GM12878 (cell line): ENCODE results near the gene PRAF2.

Source experiments
- BACH1 ChIP-seq: fragments of 450-650 bp; IDR thresholded peaks from 2 replicates; pipeline ENCODE4 v1.6.1; 2017; ENCODE audit warnings: mild to moderate bottlenecking, borderline replicate concordance
- HDAC6 ChIP-seq: fragments of 200-600 bp; sonication (generic); IDR thresholded peaks from one replicate; pipeline ENCODE4 v1.8.0; 2017; ENCODE audit warnings: antibody characterized with exemption; ENCODE audit not compliant: unreplicated experiment
- ZZZ3 ChIP-seq: IDR thresholded peaks from 2 replicates; pipeline ENCODE4 v1.6.1; 2011; ENCODE audit warnings: low read depth; ENCODE audit not compliant: control insufficient read depth, insufficient read length
- TF ChIP-seq, protein P1 (sequence below), 3 experiments: IDR thresholded peaks in 2 of 3; conservative IDR thresholded peaks in 1 of 3; 2 replicates each; pipeline ENCODE4 v1.5.1; 2011; ENCODE audit warnings: low read depth in 3 of 3, low read length in 3 of 3, mild to moderate bottlenecking in 3 of 3, control low read depth in 2 of 3, moderate library complexity in 2 of 3, inconsistent platforms in 1 of 3, mixed read lengths in 1 of 3; ENCODE audit not compliant: control insufficient read depth in 2 of 3, insufficient read depth in 1 of 3; ENCODE audit errors: extremely low read depth in 1 of 3

DNA sequence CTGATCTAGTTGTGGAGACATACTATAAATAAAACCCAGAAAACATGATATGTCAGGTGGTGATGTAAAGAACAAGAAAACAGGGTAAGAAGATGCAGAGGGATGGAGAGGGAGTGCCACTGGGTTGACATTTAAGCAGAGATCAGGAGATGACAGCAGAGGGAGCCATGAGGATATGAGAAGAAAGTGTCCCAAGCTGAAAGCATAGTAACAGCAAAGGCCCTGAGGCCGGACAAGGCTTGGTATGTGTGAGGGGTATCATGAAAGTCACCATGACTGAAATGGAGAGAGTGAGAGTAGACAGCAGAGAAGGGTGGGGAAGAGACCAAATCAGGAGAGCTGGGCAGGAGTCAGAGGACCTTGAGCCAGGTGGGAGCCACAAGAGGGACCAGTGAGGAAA is 46.3 kb upstream of the PRAF2 start:
- no peak for TF ChIP-seq ZZZ3
- no peak for TF ChIP-seq HDAC6
- TF ChIP-seq, protein P1, sequence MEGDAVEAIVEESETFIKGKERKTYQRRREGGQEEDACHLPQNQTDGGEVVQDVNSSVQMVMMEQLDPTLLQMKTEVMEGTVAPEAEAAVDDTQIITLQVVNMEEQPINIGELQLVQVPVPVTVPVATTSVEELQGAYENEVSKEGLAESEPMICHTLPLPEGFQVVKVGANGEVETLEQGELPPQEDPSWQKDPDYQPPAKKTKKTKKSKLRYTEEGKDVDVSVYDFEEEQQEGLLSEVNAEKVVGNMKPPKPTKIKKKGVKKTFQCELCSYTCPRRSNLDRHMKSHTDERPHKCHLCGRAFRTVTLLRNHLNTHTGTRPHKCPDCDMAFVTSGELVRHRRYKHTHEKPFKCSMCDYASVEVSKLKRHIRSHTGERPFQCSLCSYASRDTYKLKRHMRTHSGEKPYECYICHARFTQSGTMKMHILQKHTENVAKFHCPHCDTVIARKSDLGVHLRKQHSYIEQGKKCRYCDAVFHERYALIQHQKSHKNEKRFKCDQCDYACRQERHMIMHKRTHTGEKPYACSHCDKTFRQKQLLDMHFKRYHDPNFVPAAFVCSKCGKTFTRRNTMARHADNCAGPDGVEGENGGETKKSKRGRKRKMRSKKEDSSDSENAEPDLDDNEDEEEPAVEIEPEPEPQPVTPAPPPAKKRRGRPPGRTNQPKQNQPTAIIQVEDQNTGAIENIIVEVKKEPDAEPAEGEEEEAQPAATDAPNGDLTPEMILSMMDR (IDR thresholded peaks at IDR 0.05 in 2 of 3, conservative IDR thresholded peaks at IDR 0.05 in 1 of 3; ENCODE audit: control insufficient read depth in 2 of 3, extremely low read depth in 1 of 3, insufficient read depth in 1 of 3, low read depth in 3 of 3, low read length in 3 of 3), result peak in 2 of 3 experiments; percentile 8 to 31; a peak in 2 of 6 replicates
- TF ChIP-seq BACH1, result no peak
